Hematopoietic multipotent progenitor cell treated with erythropoietin and hydrocortisone succinate and interleukin-3 and kit ligand, for 8 days (in vitro differentiated cells): Measurements from ENCODE around the gene CSNK1A1.
A peak's percentile ranks its signal among the peaks of the same experiment; 100 is the strongest.
"Not testable (repeated sequence)": the region's sequence is repeated elsewhere in the genome, so short reads cannot be mapped to it uniquely, and the experiment has no call there.

ENCODE experiments used
- DNase-seq: peaks from one replicate; pipeline ENCODE4 v3.0.0-alpha.2; 2015

CSNK1A1 gene

GRCh38 chr5:149551227-149552037 lies at the start of gene CSNK1A1:
Gene CSNK1A1 (minus strand): TSS chr5:149551439. CDS start chr5:149550964, 475 bp downstream.
- DNase-seq: peak; percentile 98

- no peak for DNase-seq
These were observed 49.7 kb upstream of the CSNK1A1 start for GRCh38 chr5:149600932-149601331.

- DNase-seq: no peak
These were observed 48.1 kb upstream of the CSNK1A1 start for GRCh38 chr5:149599375-149599774.

- no peak for DNase-seq
These were observed 47.7 kb upstream of the CSNK1A1 start for GRCh38 chr5:149598966-149599365.

DNA sequence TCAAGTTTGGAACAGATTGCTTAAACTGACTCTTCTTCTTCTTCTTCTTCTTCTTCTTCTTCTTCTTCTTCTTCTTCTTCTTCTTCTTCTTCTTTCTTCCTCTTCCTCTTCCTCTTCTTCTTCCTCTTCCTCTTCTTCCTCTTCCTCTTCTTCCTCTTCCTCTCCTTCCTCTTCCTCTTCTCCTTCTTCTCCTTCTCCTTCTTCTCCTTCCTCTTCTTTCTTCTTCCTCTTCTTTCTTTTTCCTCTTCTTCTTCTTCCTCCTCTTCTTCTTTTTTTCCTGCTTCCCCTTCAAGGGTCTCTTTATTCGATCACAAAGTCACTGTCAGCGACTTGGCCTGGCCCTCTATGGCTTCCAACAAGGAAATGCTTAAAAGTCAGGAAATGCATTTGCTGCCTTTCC lies 47.0 kb upstream of the CSNK1A1 start:
- not testable (repeated sequence) for DNase-seq

DNA sequence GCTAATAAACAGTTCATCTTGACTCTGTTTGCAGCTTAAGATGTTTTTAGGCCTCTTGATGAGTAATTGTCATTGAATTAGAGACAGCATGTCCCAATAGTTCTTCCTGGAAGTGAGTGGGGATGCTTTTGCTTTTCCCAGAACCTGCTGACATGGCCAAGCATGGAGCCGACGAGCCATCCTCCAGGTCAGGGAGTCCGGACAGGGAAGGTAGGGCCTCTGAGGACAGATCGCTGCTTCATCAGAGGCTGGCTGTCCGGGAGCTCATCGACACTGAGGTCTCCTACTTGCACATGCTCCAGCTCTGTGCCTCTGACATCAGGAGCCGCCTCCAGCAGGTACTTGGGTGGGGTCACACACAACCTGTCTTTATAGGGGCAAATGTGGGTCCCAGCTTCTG lies 46.4 kb upstream of the CSNK1A1 start:
- DNase-seq: no peak

- DNase-seq: no peak
These were observed 45.5 kb upstream of the CSNK1A1 start for GRCh38 chr5:149596712-149597111.

- not testable (repeated sequence) for DNase-seq
These were observed 43.9 kb upstream of the CSNK1A1 start for GRCh38 chr5:149595105-149595504.

DNA sequence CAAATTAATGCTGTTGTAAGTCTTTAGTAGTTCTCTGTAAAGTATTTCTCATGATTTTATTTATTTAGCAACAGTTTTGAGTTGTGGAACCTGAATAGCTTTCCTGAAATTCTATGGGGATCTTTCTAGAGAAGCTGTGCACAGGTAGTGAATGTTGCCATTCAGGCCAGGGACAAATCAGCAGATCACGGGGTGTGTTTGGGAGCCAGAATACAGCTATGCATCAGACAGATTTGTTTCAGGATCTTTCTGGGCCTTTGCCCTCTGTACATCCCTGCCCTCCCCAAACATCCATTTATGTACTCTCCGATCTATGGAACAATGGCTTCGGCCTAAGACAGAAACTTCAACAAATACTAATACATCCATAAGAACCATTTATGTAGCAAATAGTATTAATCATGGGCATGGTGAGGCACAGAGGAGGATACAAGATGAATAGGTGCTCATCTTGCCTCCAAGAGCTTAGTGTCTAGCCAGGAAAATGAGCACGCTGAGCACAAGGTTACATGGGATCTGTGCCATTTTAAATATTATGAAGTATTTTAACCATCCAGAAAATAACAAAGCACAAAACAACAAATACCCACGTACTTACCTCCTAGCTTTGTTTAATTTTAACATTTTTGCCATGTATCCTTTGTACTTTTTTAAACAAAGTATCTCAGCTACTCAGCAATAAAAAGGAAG lies 43.1 kb upstream of the CSNK1A1 start:
- no peak for DNase-seq

- no peak for DNase-seq
These were observed 42.1 kb upstream of the CSNK1A1 start for GRCh38 chr5:149593370-149593769.

DNA sequence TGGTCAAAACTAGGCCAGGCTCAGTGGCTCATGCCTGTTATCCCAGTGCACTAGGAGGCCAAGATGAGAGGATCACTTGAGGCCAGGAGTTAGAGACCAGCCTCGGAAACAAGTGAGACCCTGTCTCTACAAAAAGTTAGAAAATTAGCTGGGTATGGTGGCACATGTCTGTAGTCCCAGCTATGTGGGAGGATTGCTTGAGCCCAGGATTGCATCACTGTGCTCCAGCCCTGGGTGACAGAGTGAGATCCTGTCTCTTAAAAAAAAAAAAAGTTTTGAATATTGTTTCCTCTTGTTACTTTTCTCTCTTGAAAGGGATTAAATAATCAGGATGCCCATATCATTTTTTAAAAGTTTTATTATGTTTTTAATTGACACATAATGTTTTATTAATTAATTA lies 37.7 kb upstream of the CSNK1A1 start:
- DNase-seq: no peak

DNA sequence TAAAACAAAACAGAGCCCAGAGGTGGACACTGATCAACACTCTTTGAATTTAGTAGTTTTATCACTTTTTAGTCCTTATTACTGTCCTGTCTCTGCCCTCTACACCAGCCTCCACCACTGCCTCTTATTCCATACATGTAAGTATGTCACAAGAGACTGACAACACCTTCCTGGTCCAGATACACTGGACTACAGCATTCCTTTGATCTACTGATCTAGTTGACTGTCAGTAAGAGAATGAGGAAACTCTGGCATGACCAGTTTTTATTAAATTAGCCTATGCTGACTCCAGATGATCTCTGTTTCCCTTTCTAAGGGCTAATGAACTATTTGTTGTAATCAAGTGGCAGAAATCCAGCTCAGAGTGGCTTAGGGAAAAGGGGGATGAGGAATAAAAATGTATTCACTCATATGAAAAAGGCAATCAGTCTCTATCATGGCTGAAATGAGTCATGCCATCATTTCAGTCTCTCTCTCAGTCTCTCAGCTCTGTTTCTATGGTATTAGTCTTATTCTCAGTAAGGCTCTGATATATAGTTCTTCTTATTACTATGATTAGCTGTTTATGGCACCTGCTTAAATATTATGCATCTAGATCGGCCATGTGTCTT lies 35.6 kb upstream of the CSNK1A1 start:
- DNase-seq: no peak

DNA sequence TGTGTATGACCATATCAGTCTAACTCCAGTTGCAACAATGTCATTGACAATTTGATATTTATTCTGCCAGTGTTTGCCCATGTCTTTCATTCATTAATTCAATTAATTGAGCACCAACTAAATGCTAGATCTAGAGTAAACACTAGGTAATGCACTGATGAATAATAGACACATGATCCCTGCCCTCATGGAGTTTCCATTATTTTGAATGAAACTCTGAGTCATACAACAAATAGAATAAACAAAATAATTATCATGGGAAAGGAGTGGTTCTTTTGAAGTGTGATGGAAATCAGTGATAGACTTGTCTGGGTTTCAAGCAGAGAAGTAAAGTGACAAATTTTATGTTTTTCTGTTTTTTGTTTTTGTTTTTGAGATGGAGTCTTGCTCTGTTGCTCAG lies 34.7 kb upstream of the CSNK1A1 start:
- DNase-seq: no peak

DNA sequence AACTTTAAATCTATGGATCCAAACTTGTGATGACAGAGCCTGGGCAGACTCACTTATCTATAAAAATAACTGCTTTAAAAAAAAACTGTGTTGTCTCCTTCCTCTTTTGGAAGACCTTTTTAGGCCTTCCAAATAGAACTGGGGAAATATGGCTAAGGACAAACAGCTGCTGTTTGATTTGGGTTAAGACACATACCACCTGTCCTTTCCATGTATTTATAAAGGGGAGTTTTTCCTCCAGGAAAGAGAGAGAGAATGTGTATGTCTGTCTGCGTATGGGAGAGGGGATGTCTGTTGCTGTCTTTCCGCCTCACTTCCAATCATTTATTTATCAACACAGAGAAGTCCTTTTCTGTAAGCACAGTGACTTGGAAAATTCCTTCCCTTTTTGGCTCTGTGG lies 32.9 kb upstream of the CSNK1A1 start:
- no peak for DNase-seq

- peak; percentile 43 for DNase-seq
These were observed 32.2 kb upstream of the CSNK1A1 start for GRCh38 chr5:149583394-149583793.

DNA sequence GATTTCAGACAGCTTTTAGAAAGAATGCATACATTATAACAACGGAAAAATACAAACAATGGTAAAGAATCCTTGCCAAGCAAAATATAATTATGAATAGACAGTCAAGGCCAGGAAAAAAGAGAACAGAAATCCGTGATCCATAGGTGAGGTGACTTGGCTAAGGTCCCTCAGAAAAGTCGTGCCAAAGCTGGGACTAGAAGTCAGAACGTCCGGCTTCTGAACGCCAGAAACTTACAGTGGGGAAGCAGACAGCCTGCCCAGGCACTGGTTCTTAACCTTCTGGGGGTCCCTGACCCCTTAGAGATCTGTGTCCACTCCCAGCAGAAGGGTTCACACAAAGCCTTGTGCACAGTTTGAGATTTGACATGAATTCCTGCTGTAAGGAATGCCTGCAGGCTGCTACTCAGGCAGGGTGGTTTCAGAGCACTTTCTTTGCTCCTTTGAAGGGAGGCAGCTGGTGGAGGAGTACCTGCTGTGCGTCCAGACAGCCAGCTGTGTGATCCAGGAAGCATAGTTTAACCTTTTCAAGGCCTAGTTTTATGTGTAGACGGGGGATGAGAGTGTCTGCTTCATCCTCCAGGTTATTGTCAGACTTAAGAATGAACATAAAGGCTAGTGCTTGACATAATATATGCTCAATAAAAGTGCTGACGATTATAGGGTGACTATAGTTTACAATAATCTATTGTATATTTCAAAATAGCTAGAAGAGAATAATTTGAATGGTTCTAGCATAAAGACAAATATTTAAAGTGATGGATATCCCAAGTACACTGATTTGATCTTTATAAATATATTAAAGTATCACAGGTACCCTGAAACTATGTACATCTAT lies 30.9 kb upstream of the CSNK1A1 start:
- peak; percentile 35 for DNase-seq

DNA sequence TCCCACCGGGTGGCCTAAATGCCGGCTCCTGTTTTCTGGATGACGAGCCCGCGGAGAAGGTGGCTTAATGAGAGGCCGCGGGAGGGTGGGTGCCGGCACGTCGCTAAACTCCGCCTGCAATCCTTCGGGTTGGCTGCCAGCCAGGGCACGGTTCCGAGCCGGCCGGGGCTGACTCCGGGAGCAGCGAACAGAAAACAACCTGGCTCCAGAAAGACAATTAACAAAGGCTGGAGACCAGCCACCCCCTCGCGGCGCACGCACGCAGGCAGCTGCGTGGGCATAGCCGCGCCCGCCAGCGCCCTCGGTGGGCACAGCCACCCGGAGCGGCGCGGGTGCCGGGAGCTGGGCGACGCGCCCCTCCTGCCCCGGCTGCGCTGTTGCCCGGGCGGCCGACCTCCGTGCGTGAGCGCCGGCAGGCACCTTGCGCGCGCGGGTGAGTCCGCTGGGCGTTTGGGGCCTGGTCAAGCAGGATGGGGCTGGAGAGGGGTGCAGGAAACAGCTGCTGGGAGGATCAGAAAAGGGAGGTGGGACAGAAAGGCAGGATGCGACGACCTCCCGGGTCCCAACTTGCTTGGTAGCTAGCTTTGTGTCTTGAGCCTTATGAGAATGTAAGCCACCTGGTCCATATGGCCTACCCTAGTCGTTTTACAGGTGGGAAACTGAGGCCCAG lies 30.1 kb upstream of the CSNK1A1 start, which contains the start of gene ARHGEF37:
ARHGEF37 (plus strand) TSS at position 307 of the 670 bp plus-strand sequence. CDS start 16,272 bp downstream, outside the sequence.
- DNase-seq: peak; percentile 78

DNA sequence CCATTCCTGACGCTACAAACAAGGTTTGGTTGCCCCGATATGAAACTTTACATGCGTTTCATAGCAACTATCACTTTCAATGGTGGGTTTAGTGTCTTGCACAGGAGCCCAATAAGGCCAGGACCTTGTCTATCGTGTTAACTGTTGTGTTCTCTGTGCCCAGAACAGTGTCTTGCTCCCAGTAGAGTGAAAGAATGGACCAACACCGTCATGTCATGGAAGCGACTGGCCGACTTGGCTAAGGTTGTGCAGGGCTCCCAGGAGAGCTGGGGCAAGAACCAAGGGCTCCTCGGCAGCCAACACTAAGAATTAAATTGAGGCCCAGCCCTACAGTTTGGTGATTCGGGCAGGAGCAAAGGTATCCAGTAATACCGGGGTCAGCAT lies 29.6 kb upstream of the CSNK1A1 start:
- peak; percentile 79 for DNase-seq

DNA sequence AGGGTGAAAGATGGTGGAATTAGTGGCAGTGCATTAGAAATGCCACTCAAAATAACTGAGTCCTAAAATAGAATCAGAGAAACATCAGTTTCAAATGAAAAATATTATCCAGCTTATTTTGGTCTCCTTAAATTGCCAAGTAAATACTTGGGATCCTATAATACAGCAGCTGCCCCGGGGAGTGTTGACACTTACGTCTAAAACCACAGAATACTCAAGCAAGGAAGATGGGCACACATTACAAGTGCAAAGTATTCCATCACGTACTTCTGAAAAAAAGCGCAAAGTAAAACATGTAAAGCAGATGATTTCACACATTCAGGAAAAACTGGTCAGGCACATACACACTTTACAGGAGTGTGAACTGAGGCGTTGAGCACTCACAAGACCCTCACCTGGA lies 27.7 kb upstream of the CSNK1A1 start:
- DNase-seq: no peak

DNA sequence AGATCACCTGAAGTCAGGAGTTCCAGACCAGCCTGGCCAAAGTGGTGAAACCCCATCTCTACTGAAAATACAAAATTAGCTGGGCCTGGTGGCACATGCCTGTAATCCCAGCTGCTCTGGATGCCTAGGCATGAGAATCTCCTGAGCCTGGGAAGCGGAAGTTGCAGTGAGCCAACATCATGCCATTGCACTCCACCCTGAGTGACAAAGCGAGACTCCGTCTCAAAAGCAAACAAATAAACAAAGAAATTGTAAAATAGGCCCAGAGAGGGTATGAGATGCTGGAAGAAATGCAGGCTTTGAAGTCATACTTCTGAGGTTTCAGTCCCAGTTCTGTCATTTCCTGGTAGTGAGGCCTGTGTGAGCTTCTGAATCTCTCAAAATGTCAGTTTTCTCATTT lies 24.8 kb upstream of the CSNK1A1 start:
- DNase-seq: no peak

GRCh38 chr5:149575131-149575530 lies 23.9 kb upstream of the CSNK1A1 start:
- no peak for DNase-seq

GRCh38 chr5:149572576-149573231 lies 21.5 kb upstream of the CSNK1A1 start:
- no peak for DNase-seq
